Spleen (tissue), 7 donors: ENCODE results near the gene CYGB.

Source experiments
- CTCF ChIP-seq, 11 experiments: fragments of 200-600 bp in 7 of 11; fragments of 450-650 bp in 4 of 11; sonication (generic) in 4 of 11; IDR thresholded peaks in 8 of 11; conservative IDR thresholded peaks in 3 of 11; 1 replicate in 7 of 11; 2 replicates in 4 of 11; pipeline versions ENCODE4 v1.4.0 to v1.8.0; 2016 to 2021; ENCODE audit warnings: antibody characterized with exemption in 11 of 11, inconsistent platforms in 4 of 11, mild to moderate bottlenecking in 1 of 11
- POLR2A ChIP-seq, 3 donors: fragments of 450-650 bp; IDR thresholded peaks; one replicate each; pipeline ENCODE4 v1.5.1; 2017; ENCODE audit warnings: antibody characterized with exemption in 3 of 3, mild to moderate bottlenecking in 1 of 3
- POLR2AphosphoS5 ChIP-seq, 3 donors: sonication (generic); formaldehyde crosslinking; IDR thresholded peaks; one replicate each; pipeline ENCODE4 v1.5.1; 2017; ENCODE audit warnings: antibody characterized with exemption in 3 of 3
- donor health status: DM: no; HTN: no; CAD: no; lungs with moderate emphysema.
- donor health status: DM: no; HTN: no; CAD: no.
- donor health status: DM: no; HTN: no; CAD: no.

- TF ChIP-seq CTCF (IDR thresholded peaks at IDR 0.05 in 8 of 11, conservative IDR thresholded peaks at IDR 0.05 in 3 of 11) (no peak), POLR2A (IDR thresholded peaks at IDR 0.05) (no peak), POLR2AphosphoS5 (IDR thresholded peaks at IDR 0.05) (no peak)
Measured at GRCh38 chr17:76560877-76561221, 23.3 kb upstream of the CYGB start.
